HG02840 (cell line): ENCODE data around the gene STARD7.

Experiments
- ATAC-seq: cut with Tn5 transposase; IDR thresholded peaks from one replicate; pipeline ENCODE4 v1.9.1; 2021; ENCODE audit warnings: mild to moderate bottlenecking, moderate library complexity, moderate number of reproducible peaks; ENCODE audit not compliant: unreplicated experiment, low FRiP score

Gene STARD7

DNA sequence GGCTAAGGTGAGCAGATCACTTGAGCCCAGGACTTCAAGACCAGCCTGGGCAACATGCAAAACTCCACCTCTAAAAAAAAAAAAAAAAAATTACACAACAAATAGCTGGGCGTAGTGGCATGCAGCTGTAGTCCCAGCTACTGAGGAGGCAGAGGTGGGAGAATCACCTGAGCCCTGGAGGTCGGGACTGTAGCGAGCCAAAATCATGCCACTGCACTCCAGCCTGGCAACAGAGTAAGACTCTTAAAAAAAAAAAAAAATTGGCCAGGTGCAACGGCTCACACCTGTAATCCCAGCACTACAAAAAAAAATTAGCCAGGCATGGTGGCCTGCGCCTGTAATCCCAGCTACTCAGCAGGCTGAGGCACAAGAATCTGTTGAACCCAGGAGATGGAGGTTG is 7.3 kb downstream of the STARD7 start:
- no peak for ATAC-seq

DNA sequence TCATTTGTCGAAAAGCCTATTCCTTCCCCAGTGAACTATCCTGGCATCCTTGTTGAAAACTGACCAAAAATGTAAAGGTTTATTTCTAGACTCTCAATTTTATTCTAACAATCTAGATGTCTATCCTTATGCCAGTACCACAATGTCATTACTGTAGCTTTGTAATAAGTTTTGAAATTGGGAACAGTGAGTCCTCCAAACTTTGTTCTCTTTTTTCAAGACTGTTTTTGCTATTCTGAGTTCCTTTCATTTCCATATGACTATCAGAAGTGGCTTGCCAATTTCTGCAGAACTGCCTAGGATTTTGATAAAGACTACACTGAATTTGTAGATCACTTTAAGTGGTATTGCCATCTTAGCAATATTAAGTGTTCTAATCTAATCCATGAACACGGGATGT is 9.7 kb downstream of the STARD7 start:
- no peak for ATAC-seq

DNA sequence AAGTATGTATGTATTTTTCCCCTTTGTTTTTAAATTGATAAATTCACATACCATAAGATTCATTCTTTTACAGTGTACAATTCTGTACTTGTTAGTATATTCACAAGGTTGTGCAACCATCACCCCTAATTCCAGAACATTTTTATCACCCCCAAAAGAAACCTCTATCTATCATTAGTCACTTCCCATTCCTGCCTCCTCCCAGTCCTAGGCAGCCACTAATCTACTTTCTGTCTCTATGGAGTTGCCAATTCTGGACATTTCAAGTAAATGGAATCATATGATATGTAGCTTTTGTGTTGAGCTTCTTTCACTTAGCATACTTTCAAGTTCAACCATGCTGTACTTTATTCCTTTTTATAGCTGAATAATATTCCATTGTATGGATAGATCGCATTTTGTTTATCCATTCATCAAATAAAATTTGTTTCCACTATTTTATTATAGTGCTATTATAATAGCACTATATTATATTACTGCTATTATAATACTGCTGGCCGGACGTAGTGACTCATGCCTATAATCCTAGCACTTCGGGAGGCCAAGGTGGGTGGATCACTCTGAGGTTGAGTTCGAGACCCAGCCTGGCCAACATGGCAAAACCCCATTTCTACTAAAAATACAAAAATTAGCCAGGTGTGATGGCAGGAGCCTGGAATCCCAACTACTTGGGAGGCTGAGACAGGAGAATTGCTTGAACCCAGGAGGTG is 10.9 kb downstream of the STARD7 start:
- no peak for ATAC-seq

DNA sequence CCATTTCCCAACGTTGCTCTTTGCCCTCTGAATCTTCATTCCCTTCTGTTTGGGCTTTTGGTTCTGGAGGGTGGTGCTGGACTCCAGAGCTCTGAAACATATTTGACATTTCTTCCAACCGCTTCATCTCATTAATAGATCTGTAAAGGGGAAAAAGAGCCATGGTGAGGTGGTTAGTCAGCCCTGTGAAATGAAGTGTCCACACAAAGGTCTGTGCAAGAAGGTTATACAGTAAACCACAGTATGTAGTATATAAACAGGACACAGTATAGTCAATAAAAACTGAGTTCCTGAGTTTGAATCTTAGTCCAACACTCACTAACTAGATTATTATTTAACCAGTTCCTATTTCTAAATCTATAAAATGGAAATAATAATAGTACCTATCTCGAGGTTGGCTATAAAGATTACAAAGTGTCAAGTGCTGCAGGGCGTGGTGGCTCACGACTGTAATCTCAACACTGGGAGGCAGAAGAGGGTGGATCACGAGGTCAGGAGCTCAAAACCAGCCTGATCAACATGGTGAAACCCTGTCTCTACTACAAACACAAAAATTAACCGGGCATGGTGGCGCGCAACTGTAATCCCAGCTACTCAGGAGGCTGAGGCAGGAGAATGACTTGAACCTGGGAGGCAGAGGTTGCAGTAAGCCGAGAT is 13.1 kb downstream of the STARD7 start:
- ATAC-seq, result no peak

DNA sequence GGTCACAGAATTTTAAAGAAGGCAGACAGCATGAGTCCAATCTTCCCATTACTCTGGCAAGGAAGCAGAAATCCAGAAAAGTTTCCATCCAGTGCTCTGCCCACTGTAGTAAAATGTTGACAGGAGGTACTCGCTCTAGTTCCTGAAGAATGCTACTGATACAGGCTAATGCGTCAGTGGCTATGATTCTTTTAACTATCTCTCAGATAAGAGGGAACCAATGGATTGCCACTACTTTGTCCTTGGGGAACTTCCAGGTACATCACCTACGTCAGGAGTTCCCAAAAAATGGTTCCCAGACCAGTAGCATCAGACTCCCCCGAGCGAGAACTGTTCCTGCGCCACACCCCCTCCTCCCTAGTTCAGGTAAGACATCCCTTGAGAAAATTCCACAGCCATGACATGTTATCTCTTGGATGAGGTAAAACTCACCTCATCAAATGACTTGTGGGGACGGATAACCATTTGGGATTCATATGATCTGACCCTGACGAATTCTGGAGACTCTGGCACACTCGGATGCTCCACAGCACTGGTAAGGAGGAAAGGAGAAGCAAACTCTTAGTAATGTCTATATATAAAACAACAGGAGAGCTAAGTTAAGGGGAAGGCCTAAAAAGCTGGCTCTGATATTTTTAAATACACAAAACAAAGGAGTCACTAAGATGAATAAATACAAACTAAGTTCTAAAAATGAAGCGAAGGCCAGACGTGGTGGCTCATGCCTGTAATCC is 16.5 kb downstream of the STARD7 start:
- ATAC-seq, result no peak

DNA sequence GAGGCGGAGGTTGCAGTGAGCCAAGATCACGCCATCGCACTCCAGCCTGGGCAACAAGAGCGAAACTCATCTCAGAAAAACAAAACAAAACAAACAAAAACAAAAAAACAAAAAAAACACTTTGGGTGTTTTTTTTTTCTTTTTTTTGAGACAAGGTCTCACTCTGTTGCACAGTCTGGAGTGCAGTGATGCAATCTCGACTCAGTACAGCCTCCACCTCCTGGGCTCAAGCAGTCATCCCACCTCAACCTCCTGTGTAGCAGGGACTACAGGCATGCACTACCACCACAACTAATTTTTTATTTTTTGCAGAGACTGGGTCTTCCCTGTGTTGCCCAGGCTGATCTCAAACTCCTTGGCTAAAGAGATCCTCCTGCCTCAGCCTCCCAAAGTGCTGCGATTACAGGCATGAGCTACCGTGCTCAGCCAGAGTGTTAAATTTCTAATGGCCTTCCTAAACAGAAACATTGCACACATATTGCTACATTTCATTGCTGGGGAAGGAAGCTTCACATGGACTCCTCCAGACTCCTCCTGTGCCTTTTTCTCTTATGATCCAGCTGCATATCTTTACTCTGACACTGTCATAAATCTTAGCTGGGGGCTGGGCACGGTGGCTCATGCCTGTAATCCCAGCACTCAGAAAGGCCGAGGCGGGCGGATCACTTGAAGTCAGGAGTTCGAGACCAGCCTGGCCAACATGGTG is 19.7 kb downstream of the STARD7 start:
- ATAC-seq, result no peak

DNA sequence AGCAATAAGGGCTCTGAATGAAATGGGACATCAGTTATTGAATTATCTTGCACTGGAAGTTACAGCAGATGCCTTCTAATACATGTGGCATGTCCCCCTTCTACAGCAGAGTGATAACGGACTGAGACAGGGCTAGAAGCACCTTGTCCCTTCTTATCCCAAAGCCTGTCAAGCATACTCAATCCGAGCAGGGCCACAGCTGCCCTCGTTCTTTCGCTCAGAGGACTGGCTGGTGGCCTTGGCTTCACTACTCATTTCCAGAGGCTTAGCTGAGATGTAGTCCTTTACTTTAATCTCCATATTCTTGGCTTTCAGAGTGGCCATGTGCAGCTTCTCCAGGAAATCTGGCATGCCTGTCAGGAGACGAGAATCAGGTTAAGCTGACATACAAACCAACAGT is 22.1 kb downstream of the STARD7 start:
- no peak for ATAC-seq

DNA sequence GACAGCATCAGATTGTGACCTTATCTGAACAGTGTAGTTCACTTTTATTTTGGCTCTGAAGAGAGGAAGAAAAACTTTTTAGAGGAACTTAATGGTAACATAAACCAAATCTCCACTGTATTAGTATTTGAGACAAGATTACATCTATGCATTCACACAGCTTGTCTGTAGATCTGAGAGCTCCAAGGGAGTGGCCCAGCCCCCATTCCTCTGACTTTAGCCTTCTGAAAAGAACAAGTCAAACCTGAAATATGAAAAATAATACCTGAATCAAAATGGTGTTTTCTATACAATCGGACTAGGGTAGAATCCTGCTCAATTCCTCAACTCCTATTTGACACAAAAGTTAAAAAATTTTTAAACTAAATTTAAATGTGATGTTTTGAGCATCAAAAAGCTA is 23.1 kb downstream of the STARD7 start:
- ATAC-seq, result no peak

DNA sequence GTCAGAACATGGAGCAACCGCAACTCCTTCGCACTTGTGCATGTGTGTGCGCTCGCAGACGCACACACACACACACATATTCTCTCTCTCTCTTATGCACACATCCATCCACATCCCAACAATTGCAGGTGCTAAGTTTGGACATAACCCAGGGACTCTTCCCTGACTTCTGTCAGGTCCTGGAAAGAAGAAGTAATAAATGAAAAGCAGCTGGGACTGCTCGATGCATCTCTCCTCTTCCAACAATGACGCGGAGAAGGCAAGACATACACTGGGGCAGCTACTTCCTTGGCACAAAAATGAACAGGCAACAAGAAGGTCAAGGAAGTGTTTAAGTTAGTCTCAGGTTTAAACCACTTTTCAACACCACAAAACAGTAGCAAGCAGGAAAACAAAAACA is 23.6 kb downstream of the STARD7 start:
- ATAC-seq, result no peak

DNA sequence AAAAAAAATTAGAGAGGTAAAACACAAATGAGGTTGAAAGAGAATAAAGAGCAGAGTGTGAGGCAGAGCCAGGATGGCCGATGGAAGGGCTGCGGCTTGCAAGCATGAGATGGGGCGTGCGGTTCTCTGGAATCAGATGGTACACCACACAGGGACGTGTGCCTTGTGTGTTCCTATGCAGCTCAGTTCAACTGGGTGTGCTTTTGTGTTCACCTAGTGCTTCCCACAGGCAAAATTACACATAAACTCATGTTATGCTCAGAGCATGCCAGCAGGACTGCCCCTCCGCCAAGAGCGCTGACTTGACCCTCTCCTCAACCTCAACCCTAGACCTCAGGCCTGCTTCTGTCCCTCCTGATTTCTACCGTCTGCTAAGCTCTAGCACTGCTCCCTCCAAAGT is 24.4 kb downstream of the STARD7 start:
- no peak for ATAC-seq

DNA sequence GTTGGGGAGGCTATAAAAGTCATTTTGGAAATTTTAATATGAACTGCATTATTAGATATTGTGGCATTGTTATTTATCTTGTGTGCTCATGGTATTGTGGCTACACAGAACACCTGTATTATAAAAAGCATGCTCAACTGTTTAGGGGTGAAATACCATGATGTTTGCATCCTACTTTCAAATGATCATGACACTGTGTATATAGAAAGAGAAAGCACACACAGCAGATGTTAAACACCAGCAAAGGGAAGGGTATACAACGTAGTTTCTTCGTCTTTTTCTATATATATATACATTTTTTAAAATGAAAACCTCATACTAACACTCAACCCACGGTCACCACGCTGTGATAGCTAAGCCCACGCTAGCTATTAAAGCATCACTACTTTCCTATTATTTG is 27.1 kb downstream of the STARD7 start:
- ATAC-seq, result no peak

DNA sequence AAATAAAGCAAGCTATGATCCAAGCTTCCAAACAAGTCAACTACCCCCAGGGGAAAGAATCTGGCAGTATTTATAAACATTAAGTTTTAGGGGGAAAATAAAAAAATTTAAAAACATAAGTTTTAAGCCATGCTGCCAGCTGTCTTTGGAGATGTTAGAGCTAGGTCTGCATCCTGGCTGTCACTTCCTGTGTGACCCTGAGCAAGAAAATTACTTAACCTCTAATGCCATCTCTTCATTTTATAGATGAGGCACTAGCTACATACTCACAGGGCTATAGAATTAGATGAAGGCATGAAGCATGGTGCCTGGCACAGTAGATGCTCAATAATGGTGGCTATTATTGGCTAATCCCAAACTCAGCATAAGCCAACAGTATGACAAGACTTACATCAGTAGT is 28.1 kb downstream of the STARD7 start:
- ATAC-seq, result no peak

DNA sequence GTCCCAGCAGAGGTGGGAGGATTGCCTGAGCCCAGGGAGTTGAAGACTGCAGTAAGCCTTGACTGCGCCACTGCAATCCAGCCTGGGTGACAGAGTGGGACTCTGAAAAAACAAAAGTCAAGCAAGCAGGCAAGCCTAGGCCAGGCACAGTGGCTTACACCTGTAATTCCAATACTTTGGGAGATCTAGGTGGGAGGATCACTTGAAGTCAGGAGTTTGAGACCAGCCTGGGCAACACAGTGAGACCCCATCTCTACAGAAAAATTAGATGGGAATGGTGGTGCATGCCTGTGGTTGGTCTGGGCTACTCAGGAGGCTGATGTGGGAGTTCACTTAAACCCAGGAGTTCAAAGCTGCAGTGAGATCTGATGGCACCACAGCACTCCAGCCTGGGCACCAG is 28.6 kb downstream of the STARD7 start:
- no peak for ATAC-seq

DNA sequence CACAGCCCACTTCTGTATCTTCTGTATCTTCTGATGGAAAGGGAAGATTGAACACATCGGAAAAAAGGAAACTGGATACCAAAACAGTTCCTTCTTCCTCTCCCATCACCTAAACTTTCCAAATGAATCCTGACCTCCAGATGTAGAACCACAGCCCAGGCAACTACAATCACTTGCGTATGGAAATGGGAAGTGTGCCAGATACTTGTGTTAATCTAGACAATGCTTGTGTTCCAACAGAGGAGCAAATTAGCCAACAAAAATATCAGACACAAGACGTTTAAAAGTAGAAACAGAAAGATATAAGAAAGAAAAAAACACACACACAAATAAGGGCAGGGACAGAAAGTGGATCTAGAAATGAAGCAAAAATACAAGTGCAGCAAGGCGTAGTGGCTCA is 32.0 kb downstream of the STARD7 start:
- ATAC-seq, result no peak

DNA sequence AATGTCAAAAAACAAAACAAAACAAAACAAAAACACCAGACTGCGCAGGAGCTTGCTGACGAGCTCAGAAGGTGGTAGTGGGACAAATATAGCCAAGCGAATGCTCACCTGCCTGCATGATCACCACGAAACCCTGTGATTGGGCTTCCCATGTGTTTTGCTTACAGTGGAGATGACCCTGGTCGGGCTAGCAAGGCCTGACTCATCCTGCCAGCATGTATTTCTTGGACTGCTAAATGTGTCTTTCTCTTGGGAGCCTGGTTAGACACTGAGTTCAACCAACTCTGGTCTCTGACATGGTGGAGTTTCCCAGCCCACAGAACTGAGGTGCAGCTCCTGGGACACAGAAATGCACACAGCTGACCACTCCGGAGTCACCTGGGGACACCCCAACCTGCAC is 32.7 kb downstream of the STARD7 start:
- ATAC-seq, result no peak

DNA sequence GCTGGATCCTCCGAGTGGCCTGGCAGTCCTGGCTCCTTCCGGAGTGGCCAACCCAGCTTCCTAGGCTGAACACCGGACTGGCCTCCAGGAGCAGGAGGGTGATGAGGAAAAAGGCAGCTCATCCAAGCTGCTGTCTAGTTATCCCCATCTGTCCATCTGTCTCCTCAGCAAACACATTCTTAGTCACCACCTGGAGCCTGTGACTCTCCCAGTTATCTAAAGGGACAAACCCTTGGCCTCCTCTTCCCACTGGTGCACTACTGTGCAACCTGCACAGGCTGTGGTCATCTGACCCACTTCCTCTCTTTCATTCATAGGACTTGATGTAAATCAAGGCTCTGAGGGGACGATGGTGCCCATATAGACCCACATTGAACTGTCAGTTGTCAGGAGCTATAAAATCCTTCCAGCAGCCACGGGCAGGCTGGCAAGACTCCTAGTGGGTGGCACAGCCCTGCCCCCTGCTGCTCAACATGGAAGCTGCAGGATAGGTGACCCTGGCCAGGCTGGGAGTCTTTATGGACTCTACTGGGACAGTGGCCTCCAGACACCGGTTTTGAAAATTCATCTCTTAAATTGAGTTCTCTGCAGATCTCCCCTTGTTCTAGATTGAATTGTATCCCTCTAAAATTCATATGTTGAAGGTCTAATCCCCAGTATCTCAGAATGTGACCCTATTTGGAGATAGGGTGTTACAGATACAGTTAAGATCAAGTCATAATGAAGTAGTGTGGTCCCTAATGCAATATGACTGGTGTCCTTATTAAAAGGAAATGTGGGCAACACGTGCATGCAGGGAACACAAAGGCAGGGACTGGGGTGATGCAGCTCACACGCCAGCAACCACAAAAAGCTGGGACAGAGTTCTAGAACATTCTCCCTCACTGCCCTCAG is 34.1 kb downstream of the STARD7 start:
- peak; percentile 62 for ATAC-seq

DNA sequence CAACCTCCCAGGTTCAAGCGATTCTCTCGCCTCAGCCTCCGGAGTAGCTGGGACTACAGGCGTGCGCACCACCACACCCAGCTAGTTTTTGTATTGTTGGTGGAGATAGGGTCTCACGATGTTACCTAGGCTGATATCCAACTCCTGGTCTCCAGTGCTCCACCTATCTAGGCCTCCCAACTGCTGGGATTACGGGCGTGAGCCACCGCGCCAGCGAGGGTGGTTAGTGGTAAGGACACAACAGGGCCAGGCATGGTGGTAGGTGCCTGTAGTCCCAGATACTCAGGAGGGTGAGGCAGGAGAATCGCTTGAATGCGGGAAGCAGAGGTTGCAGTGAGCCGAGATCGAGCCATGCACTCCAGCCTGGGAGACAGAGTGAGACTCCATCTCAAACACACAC is 36.8 kb downstream of the STARD7 start:
- ATAC-seq, result no peak

DNA sequence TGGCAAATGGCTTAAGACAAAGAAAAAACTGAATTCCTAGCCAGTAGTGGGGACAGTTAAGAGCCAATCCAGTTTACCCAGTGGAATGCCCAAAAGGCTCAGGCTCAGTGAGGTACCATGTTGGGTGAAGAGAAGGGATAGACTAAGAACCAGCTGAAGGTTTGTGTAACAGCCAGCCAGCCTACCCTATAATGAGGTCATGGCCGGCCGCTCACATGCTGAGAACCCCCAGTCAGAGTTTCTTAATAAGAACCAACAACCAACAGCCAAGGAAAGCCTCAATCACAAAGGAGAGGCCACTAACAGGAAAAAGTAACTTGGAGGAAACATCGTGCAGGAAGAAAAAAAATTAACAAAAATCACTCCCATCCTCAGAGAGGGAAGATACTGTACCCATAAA is 38.0 kb downstream of the STARD7 start:
- no peak for ATAC-seq

DNA sequence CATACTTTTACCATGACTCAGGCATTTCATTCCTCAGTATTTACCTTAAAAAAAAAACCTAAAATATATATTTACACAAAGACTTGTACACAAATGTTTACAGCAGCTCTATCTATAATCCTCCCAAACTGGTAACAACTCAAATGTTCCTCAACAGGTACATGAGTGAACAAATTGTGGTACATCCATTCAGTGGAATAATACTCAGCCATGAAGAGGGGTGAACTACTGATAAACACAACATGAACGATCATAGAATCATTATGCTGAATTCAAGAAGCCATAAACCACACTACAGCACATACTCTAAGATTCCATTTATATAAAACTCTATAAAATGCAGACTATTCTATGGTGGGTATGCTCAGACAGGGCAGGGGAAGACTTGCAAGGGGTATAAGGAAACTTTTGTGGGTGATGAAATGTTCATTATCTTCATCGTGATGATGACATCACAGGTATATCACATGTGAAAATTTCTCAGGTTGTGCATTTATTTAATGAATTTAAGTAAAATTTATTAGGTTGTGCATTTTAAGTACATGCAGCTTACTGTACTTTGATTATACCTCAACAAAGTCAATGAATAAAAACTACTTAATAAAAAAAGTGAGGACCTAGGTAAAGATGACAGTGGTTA is 38.6 kb downstream of the STARD7 start:
- ATAC-seq, result no peak
